ENCODE results near the gene WHRN.

GRCh38 chr9:114397848-114398605 lies 107.2 kb downstream of the WHRN start:
- peak in 3 of 6 experiments; percentile 19 to 23 (median 19) for TF ChIP-seq CTCF (IDR thresholded peaks at IDR 0.05)
- TF ChIP-seq POLR2A (IDR thresholded peaks at IDR 0.05) = peak in 3 of 4 donors; percentile 51 to 84 (median 65)
- TF ChIP-seq EP300 (IDR thresholded peaks at IDR 0.05) = no peak
